ENCODE results near the gene MX1.
"Not testable (repeated sequence)": the region's sequence is repeated elsewhere in the genome, so short reads cannot be mapped to it uniquely, and the experiment has no call there.

The MX1 gene

DNA sequence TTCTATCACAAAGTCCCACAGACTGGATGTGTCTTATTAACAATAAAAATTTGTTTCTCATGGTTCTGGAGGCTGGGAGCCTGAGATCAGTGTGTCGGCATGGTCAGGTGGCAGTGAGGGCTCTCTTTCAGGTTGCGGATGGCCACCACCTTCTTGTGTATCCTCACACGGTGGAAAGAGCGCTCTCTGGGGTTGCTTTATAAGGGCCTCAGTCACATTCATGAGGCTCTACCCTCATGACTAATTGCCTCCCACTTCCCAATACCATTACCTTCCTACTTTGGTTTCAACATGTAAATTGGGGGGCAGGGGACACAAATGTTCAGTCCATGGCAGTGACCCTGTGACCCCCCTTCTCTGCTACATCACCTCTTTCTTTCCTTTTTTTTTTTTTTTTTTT is 20.7 kb upstream of the MX1 start:
- H3K4me3 ChIP-seq (ENCODE audit: low read depth, low read length) = no peak overlapping the region
- no peak for DNase-seq (ENCODE audit: low read depth)
- TF ChIP-seq, protein P1, sequence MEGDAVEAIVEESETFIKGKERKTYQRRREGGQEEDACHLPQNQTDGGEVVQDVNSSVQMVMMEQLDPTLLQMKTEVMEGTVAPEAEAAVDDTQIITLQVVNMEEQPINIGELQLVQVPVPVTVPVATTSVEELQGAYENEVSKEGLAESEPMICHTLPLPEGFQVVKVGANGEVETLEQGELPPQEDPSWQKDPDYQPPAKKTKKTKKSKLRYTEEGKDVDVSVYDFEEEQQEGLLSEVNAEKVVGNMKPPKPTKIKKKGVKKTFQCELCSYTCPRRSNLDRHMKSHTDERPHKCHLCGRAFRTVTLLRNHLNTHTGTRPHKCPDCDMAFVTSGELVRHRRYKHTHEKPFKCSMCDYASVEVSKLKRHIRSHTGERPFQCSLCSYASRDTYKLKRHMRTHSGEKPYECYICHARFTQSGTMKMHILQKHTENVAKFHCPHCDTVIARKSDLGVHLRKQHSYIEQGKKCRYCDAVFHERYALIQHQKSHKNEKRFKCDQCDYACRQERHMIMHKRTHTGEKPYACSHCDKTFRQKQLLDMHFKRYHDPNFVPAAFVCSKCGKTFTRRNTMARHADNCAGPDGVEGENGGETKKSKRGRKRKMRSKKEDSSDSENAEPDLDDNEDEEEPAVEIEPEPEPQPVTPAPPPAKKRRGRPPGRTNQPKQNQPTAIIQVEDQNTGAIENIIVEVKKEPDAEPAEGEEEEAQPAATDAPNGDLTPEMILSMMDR (IDR thresholded peaks at IDR 0.05; ENCODE audit: control insufficient read depth, extremely low read depth, insufficient read depth) = no peak

DNA sequence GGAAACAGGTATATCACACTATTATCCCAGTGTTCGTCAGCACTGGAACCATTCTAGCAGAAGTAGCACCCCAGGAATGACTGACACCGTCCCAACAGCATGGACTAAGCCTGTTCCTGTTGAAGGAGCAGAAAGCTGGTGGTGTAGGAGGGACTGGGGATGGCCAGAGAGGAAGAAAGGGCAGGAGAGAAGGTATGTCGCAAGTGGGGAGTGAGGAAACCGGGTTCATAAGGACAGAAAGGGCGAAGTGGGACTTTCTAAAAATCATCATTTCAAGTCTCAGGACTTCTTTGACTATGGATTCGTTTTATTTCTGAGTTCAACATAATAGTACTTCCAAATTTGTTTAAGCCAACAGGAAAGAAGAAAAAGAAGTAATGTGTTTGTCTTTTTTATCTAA is 19.7 kb upstream of the MX1 start:
- no peak for DNase-seq (ENCODE audit: low read depth)

DNA sequence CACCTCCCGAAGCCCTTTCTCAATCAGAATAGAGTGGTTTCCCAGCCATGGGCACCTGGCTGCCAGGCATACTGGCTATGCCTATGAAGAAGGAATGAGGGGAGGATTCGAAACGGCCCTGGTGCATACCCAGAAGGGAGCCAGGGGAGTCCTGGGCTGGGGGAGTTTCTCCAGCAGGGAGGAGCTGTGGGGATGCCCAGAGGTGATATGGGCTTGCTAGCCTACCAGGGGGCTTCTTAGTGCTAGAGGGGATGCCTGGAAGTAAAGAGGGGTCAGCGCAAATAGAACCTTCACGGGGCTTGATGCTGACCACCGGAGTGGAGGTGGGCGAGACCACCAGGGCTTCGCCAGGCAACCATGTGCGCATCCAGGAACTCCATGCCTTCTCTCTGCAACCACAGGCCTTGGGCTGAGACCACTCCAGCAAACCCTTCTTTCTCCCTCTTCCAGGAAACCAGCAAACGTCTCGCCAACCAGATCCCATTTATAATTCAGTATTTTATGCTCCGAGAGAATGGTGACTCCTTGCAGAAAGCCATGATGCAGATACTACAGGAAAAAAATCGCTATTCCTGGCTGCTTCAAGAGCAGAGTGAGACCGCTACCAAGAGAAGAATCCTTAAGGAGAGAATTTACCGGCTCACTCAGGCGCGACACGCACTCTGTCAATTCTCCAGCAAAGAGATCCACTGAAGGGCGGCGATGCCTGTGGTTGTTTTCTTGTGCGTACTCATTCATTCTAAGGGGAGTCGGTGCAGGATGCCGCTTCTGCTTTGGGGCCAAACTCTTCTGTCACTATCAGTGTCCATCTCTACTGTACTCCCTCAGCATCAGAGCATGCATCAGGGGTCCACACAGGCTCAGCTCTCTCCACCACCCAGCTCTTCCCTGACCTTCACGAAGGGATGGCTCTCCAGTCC is 18.2 kb upstream of the MX1 start:
- H3K4me3 ChIP-seq (ENCODE audit: low read depth, low read length) = no peak overlapping the region
- TF ChIP-seq, protein P1 (IDR thresholded peaks at IDR 0.05; ENCODE audit: control insufficient read depth, extremely low read depth, insufficient read depth) = no peak
- no peak for DNase-seq (ENCODE audit: low read depth)

More for the DNA sequence above, 19.7 kb upstream of the MX1 start:
- TF ChIP-seq, protein P1 (IDR thresholded peaks at IDR 0.05; ENCODE audit: control insufficient read depth, extremely low read depth, insufficient read depth) = no peak
- H3K4me3 ChIP-seq (ENCODE audit: low read depth, low read length) = no peak overlapping the region

DNA sequence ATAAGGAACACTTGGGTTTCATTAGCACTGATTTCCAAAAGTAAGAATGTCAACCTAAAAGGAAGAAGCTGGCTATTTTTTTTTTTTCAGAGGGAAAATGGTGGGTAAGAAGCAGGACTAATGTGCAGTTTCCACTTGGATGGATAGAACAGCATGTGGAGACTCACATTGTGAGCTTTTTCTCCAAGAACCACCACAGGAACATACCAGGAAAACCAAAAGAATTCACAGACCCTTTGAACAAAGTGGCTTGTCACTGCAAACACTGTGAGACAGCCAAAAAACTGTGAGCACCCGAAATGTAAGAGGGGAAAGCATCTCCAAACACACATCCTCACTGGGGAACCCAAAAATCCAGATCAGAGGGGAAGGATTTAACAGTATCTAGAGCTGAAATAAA is 15.7 kb upstream of the MX1 start:
- DNase-seq (ENCODE audit: low read depth) = no peak
- no peak overlapping the region for H3K4me3 ChIP-seq (ENCODE audit: low read depth, low read length)
- TF ChIP-seq, protein P1 (IDR thresholded peaks at IDR 0.05; ENCODE audit: control insufficient read depth, extremely low read depth, insufficient read depth) = no peak

DNA sequence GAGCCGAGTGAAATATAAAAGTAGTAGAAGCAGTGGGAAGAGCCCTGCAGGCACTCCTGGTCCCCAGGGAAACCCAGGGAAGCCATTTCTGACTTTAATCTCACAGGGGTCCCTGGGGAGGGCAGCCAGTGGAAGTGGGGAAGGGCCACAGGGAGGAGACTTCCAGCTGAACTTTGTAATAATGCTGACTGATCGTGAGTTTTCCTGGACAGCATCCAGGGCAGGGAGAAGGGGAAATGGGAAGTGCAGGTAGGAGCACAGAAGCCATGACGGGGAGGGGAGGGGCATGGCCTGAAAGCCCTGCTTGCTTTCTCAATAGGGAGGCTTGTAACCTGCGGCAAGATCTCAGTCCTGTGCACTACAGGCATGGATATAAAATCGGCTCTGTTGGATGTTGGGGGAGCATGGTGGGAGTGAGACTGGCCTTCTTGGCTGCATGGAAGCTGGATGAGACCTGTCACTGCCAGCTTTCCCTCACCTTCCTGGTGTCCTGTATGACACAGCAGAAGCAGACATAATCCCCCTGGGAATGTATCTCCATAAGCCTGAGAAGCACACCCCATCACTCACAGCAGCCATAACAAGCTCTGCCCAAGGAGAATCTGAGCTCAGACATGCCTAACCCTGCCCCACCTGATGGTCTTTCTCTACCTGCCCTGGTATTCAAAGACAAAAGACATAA is 15.1 kb upstream of the MX1 start:
- TF ChIP-seq, protein P1 (IDR thresholded peaks at IDR 0.05; ENCODE audit: control insufficient read depth, extremely low read depth, insufficient read depth) = no peak
- no peak for DNase-seq (ENCODE audit: low read depth)

DNA sequence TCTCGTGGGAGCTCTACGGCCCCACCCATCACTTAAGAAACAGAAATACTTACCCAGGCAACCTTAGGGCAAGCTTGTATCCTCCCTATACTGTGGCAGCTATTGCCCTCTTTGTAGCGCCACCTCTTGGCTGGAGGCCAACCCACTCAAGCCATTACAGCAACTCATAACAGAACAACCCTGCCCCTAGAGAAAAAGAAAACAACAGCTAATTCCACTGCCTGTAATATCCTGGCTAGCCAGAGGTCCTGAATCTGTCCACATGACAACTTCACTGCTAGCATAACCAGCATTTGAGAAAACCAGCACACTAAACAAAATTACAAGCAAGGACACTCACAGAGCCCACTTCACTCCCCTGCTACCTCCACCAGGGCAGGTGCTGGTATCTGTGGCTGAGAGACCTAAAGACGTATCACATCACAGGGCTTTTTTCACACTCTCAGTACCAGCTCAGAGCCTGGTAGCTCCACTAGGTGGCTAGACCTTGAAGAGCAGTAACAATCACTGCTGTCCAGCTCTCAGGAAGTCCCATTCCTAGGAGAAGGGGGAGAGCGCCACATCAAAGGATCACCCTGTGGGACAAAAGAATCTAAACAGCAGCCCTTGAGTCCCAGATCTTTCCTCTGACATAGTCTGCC is 14.5 kb upstream of the MX1 start:
- H3K4me3 ChIP-seq (ENCODE audit: low read depth, low read length) = no peak overlapping the region
- DNase-seq (ENCODE audit: low read depth) = no peak
- TF ChIP-seq, protein P1 (IDR thresholded peaks at IDR 0.05; ENCODE audit: control insufficient read depth, extremely low read depth, insufficient read depth) = no peak

More for the DNA sequence above, 15.1 kb upstream of the MX1 start:
- no peak overlapping the region for H3K4me3 ChIP-seq (ENCODE audit: low read depth, low read length)

DNA sequence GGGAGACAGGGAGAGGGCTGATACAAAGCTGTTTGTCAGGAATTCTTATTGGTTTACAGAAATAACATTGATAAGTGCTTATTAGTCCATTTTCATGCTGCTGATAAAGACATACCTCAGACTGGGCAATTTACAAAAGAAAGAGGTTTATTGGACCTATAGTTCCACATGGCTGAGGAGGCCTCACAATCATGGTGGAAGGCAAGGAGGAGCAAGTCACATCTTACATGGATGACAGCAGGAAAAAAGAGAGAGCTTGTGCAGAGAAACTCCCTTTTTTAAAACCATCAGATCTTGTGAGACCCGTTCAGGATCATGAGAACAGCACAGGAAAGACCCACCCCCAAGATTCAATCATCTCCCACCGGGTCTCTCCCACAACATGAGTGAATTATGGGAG is 8.5 kb upstream of the MX1 start:
- H3K4me3 ChIP-seq (ENCODE audit: low read depth, low read length); DNase-seq (ENCODE audit: low read depth): not testable (repeated sequence)
